IPS-15b (cell line): ENCODE measurements around the gene NAALAD2.
"Not testable (repeated sequence)": the region's sequence is repeated elsewhere in the genome, so short reads cannot be mapped to it uniquely, and the experiment has no call there.

Experiments used
- H3K27me3 ChIP-seq: one replicate; pipeline ENCODE4 v1.6.1; 2013; ENCODE audit warnings: low read length; ENCODE audit not compliant: control insufficient read depth, insufficient read depth
- H3K36me3 ChIP-seq: one replicate; pipeline ENCODE4 v1.6.1; 2013; ENCODE audit warnings: low read length; ENCODE audit not compliant: control insufficient read depth, insufficient read depth
- H3K4me1 ChIP-seq: one replicate; pipeline ENCODE4 v1.6.1; 2013; ENCODE audit warnings: mild to moderate bottlenecking, low read length; ENCODE audit not compliant: control insufficient read depth, insufficient read depth
- H3K4me3 ChIP-seq: one replicate; pipeline ENCODE4 v1.5.1; 2013; ENCODE audit warnings: low read depth, low read length
- H3K9ac ChIP-seq: one replicate; pipeline ENCODE4 v1.6.1; 2013; ENCODE audit warnings: low read depth, mild to moderate bottlenecking, low read length
- H3K9me3 ChIP-seq: one replicate; pipeline ENCODE4 v1.6.1; 2013; ENCODE audit warnings: mild to moderate bottlenecking, low read length; ENCODE audit not compliant: control insufficient read depth, insufficient read depth

NAALAD2 gene

GRCh38 chr11:90222459-90223247 lies 88.2 kb downstream of the NAALAD2 start, which contains the start of gene CHORDC1:
Gene CHORDC1 (minus strand): TSS chr11:90223049. CDS start chr11:90222954, 95 bp downstream.
- H3K9me3 ChIP-seq: no peaks in the 10 kb centered on the region
- H3K27me3 ChIP-seq: no peaks in the 10 kb centered on the region
- H3K4me3 ChIP-seq: peak within 1 kb of the TSS; percentile 88
- H3K9ac ChIP-seq: peak within 1 kb of the TSS; percentile 87
- peaks cover 10% of the 10 kb centered on the region for H3K4me1 ChIP-seq
- H3K36me3 ChIP-seq: no peaks in the 10 kb centered on the region

GRCh38 chr11:90223248-90223585 lies 88.8 kb downstream of the NAALAD2 start:
- no peaks in the 10 kb centered on the region for H3K27me3 ChIP-seq
- peak overlapping the region; percentile 88 for H3K4me3 ChIP-seq

GRCh38 chr11:90228056-90228455 lies 93.6 kb downstream of the NAALAD2 start:
- Histone ChIP-seq H3K4me3 (no peak overlapping the region), H3K36me3 (no peaks in the 10 kb centered on the region), H3K27me3 (no peaks in the 10 kb centered on the region), H3K9ac (no peak overlapping the region), H3K4me1 (peaks cover 5% of the 10 kb centered on the region), H3K9me3 (no peaks in the 10 kb centered on the region)

More at GRCh38 chr11:90223248-90223585, 88.8 kb downstream of the NAALAD2 start:
- H3K9me3 ChIP-seq: no peaks in the 10 kb centered on the region
- peaks cover 12% of the 10 kb centered on the region for H3K4me1 ChIP-seq
- H3K9ac ChIP-seq: peak overlapping the region; percentile 66
- no peaks in the 10 kb centered on the region for H3K36me3 ChIP-seq

- H3K9me3 ChIP-seq: no peaks in the 10 kb centered on the region
Measured at GRCh38 chr11:90229791-90230190, 95.3 kb downstream of the NAALAD2 start.

GRCh38 chr11:90234977-90235376 lies 100.5 kb downstream of the NAALAD2 start:
- H3K4me1 ChIP-seq: no peaks in the 10 kb centered on the region
- no peaks in the 10 kb centered on the region for H3K9me3 ChIP-seq
- no peak overlapping the region for H3K4me3 ChIP-seq
- H3K36me3 ChIP-seq: no peaks in the 10 kb centered on the region
- H3K27me3 ChIP-seq: no peaks in the 10 kb centered on the region
- H3K9ac ChIP-seq: no peak overlapping the region

More at GRCh38 chr11:90229791-90230190, 95.3 kb downstream of the NAALAD2 start:
- Histone ChIP-seq H3K27me3 (no peaks in the 10 kb centered on the region), H3K36me3 (no peaks in the 10 kb centered on the region), H3K9ac (no peak overlapping the region), H3K4me1 (peaks cover 5% of the 10 kb centered on the region), H3K4me3 (no peak overlapping the region)

GRCh38 chr11:90235526-90235925 lies 101.1 kb downstream of the NAALAD2 start:
- no peaks in the 10 kb centered on the region for H3K27me3 ChIP-seq
- H3K36me3 ChIP-seq: no peaks in the 10 kb centered on the region
- H3K4me1 ChIP-seq: no peaks in the 10 kb centered on the region
- H3K9me3 ChIP-seq: no peaks in the 10 kb centered on the region
- no peak overlapping the region for H3K9ac ChIP-seq
- H3K4me3 ChIP-seq: no peak overlapping the region

- Histone ChIP-seq H3K4me3 (no peak overlapping the region), H3K27me3 (no peaks in the 10 kb centered on the region), H3K9ac (no peak overlapping the region), H3K36me3 (no peaks in the 10 kb centered on the region), H3K4me1 (no peaks in the 10 kb centered on the region), H3K9me3 (no peaks in the 10 kb centered on the region)
Measured at GRCh38 chr11:90237004-90237403, 102.5 kb downstream of the NAALAD2 start.

GRCh38 chr11:90239967-90240636 lies 105.6 kb downstream of the NAALAD2 start:
- Histone ChIP-seq H3K9ac (peak overlapping the region; percentile 47), H3K4me3 (peak overlapping the region; percentile 73), H3K4me1 (peaks cover 11% of the 10 kb centered on the region)
- H3K9me3 ChIP-seq, H3K27me3 ChIP-seq, H3K36me3 ChIP-seq: not testable (repeated sequence)

- no peaks in the 10 kb centered on the region for H3K27me3 ChIP-seq
- no peak overlapping the region for H3K4me3 ChIP-seq
- peaks cover 11% of the 10 kb centered on the region for H3K4me1 ChIP-seq
- H3K9me3 ChIP-seq: no peaks in the 10 kb centered on the region
- no peak overlapping the region for H3K9ac ChIP-seq
- no peaks in the 10 kb centered on the region for H3K36me3 ChIP-seq
Measured at GRCh38 chr11:90241414-90241813, 107.0 kb downstream of the NAALAD2 start.
